ES-I3 (cell line): ENCODE data around the gene STATH.
"Not testable (repeated sequence)": the region's sequence is repeated elsewhere in the genome, so short reads cannot be mapped to it uniquely, and the experiment has no call there.

Experiments
- H3K36me3 ChIP-seq: 2 replicates; pipeline ENCODE4 v1.6.1; 2013; ENCODE audit warnings: mild to moderate bottlenecking, low read length, control low read depth, moderate library complexity; ENCODE audit not compliant: insufficient read depth
- H3K4me1 ChIP-seq: 2 replicates; pipeline ENCODE4 v1.6.1; 2013; ENCODE audit warnings: mild to moderate bottlenecking, control low read depth, low read length; ENCODE audit not compliant: insufficient read depth
- H3K9ac ChIP-seq: 2 replicates; pipeline ENCODE4 v1.6.1; 2013; ENCODE audit warnings: low read depth, mild to moderate bottlenecking, low read length, moderate library complexity
- H3K9me3 ChIP-seq: 2 replicates; pipeline ENCODE4 v1.6.1; 2013; ENCODE audit warnings: mild to moderate bottlenecking, low read length, moderate library complexity; ENCODE audit not compliant: control insufficient read depth, insufficient read depth

STATH gene, protein sequence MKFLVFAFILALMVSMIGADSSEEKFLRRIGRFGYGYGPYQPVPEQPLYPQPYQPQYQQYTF

DNA sequence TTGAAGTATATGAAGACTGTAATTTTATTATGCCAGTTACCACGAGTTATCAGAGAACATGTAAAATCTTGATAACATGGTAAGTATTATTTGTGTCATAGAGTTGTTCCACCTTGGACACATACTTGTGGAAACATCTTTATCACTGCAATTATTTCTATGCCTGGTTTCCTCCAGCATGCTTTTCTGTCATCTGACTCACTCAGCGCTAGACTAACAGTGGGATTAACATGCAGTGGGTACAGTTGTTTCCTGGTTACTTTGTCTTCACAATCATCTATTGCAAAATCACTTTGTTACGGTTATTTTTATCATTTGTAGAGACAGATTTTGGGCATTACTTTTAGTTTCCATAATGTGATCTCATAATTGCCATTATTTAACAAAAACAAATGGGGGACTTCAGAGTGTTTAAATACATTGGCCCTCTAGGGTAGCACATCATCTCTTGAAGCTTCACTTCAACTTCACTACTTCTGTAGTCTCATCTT, at the start of gene STATH:
Gene STATH, plus strand, starts transcription at position 441 of the 491 bp plus-strand sequence. CDS start 2,472 bp downstream, outside the sequence.
- Histone ChIP-seq H3K36me3 (no peaks in the 10 kb centered on the region), H3K9me3 (no peaks in the 10 kb centered on the region), H3K9ac (no peak within 1 kb of the TSS), H3K4me1 (no peaks in the 10 kb centered on the region)

DNA sequence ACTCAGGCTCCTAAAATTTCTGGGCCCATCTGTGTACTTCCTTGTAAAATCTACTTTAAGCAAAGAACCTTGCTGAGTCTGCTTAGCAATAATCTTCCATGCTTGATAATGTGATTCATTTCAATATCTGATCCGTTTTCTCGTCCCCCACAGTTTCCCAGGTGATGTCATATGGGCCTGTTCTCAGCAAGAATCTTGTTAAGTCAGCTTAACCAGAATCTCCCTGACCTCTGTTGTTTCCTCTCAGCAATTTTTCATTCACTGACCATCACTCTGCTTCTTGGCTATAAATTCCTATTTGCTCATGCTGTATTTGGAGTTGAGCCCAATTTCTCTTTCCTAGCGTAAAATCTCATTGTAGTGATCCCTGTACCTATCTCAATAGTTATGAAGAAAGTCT, 44.2 kb upstream of the STATH start:
- Histone ChIP-seq H3K9ac (no peak overlapping the region), H3K36me3 (no peaks in the 10 kb centered on the region), H3K4me1 (no peaks in the 10 kb centered on the region), H3K9me3 (no peaks in the 10 kb centered on the region)

DNA sequence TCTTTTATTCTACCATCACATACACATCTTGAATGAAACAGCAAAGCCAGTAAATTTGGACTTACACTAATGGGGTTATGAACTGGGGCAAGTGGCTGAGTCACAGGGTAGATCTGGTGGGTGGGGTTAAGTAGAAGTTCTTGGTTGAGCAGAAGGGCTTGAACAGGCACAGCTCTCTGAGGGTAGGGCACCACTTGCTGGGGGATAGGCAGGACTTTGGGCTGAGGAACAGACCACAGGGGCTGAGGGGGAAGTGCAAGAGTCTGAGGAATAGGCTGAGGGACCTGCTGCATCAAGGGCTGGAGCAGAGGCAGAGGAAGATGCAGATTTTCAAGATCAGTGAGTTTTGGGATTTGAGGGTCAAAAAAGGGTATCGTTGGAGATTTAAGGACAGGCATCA, 38.6 kb upstream of the STATH start:
- H3K9me3 ChIP-seq: no peaks in the 10 kb centered on the region
- H3K36me3 ChIP-seq: no peaks in the 10 kb centered on the region
- no peaks in the 10 kb centered on the region for H3K4me1 ChIP-seq
- no peak overlapping the region for H3K9ac ChIP-seq

DNA sequence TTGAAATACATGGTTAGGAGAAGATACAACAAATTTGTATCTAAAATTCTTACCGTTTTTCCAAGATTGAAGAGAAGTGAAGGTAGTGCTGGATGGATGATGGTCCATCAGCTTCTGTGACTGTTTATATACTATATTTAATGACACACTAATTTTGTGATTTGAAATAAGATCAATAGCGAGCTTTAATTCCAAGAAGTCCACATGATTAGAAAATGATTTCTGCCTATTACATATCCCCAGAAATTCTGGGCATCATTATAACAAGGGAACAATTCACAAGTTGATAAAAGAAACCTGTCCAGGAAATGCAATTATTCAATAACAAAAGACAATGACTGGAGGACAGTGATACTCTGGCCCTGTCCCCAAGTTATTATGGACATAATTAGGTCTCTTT, 30.1 kb upstream of the STATH start, which contains the start of gene CSN2:
Gene CSN2, minus strand, starts transcription at position 101 of the 400 bp plus-strand sequence. CDS start 4,733 bp downstream, outside the sequence.
- Histone ChIP-seq H3K4me1 (no peaks in the 10 kb centered on the region), H3K36me3 (no peaks in the 10 kb centered on the region), H3K9ac (no peak within 1 kb of the TSS), H3K9me3 (no peaks in the 10 kb centered on the region)

DNA sequence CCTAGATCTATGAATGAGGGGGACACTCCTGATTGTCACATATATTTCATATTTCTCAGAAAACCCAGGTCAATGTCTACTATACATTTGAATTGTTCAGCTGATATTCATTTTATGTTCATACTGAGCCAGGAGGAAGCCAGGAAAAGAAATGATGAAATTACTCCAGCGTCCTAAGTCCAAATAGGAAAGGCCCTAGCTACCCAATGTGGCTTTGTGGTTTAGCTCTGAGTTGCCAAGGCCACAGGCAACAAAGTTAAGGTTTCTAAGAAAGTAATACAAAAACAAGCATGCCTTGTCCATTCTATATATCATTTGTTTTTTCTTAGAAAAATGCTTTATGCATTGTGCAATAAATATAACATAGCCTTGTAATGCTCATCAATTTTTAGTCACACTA, 25.7 kb upstream of the STATH start:
- Histone ChIP-seq H3K4me1 (no peaks in the 10 kb centered on the region), H3K36me3 (no peaks in the 10 kb centered on the region), H3K9me3 (no peaks in the 10 kb centered on the region), H3K9ac (no peak overlapping the region)

DNA sequence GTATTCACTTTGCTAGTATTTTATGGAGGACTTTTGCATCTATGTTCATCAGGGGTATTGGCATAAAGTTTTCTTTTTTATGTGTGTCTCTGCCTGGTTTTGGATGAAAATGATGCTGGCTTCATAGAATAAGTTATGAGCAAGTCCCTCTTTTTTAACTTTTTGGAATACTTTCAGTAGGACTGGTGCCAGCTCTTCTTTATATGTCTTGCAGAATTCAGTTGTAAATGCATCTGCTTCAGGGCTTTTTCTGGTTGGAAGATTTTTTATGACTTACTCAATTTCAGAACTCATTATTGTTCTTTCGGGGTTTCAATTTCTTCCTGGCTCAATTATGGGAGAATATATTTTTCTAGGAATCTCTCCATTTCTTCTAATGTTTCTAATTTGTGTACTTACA, 21.1 kb upstream of the STATH start:
- Histone ChIP-seq H3K36me3 (no peaks in the 10 kb centered on the region), H3K9ac (no peak overlapping the region)

DNA sequence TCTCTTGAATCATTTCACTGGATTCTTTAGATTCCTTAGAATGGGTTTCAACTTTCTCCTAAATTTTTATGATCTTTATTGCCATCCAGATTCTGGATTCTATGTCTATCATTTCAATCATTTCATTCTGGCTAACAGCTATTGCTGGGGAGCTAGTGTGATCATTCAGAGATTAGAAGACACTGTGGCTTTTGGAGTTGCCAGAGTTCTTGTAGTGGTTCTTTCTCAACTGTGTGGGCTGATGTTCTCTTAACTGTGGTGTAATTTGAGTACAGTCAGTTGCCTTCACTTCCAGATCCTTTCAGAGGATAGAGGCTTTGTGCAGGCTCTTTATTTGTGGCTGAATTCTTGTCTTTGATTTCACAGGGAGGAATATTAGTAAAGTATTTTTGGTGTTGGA, 18.2 kb upstream of the STATH start:
- Histone ChIP-seq H3K9ac (no peak overlapping the region), H3K9me3 (no peaks in the 10 kb centered on the region), H3K4me1 (no peaks in the 10 kb centered on the region), H3K36me3 (no peaks in the 10 kb centered on the region)

More for the DNA sequence above, 21.1 kb upstream of the STATH start:
- H3K9me3 ChIP-seq: no peaks in the 10 kb centered on the region
- no peaks in the 10 kb centered on the region for H3K4me1 ChIP-seq

DNA sequence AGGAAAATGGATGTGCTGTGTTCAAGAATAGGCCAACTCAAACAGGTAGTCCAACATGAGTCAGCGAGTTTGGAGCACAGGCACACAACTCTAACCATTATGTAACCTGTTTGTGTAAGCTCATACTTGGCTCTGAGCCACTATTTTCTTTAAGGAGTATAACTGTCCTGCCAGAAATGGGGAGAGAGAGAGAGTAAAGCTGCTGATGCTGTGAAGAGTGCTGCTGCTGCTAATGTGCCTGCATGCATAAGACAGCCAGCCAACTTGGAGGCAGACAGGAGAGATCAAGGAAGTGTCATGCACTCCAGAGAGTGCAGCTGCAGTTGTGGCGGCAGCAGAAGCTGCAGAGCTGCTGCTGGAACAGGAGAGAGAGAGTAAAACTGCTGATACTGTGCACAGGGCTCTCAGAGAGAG, 11.7 kb upstream of the STATH start:
- Histone ChIP-seq H3K9ac (no peak overlapping the region), H3K4me1 (no peaks in the 10 kb centered on the region), H3K9me3 (no peaks in the 10 kb centered on the region), H3K36me3 (no peaks in the 10 kb centered on the region)

DNA sequence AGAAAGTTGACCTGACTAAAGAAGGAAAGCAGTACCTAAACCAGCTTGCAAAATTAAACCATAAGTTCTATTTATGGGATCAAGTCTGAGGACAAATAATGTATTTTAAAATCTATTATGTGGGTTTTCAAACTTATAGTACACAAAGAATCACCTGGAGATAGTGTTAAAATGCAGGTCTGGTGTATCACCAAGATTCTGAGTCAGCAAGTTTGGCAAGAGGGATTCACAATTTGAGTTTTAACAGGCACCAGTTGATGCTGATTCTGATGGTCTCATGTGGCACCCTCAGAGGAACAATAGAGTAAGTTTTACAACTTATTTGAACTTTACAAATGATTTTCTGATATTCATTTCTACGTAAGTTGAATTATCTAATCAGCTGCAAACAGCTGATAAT, 9.1 kb upstream of the STATH start:
- H3K36me3 ChIP-seq: no peaks in the 10 kb centered on the region
- H3K4me1 ChIP-seq: no peaks in the 10 kb centered on the region

DNA sequence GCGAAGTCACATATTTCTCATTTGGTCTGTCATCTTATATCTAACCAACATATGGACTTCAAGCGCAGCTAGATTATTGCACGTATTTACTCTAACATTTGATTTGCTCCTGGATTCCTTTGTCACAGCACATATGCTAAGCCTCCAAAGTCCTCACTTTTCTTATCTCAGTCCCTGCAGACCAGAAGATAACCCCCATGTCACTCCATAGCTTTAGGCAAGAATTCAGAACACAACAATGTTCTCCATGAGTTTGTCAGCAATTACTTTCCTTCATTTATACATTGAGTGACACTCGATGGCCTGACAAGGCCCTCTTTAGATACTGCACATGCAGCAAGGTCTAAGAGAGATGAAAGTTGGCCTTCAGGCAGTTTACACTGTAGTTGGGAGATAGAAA, 4.8 kb upstream of the STATH start:
- H3K9ac ChIP-seq: no peak overlapping the region
- no peaks in the 10 kb centered on the region for H3K4me1 ChIP-seq
- H3K36me3 ChIP-seq: no peaks in the 10 kb centered on the region
- no peaks in the 10 kb centered on the region for H3K9me3 ChIP-seq

More for the DNA sequence above, 9.1 kb upstream of the STATH start:
- H3K9me3 ChIP-seq: no peaks in the 10 kb centered on the region
- no peak overlapping the region for H3K9ac ChIP-seq

DNA sequence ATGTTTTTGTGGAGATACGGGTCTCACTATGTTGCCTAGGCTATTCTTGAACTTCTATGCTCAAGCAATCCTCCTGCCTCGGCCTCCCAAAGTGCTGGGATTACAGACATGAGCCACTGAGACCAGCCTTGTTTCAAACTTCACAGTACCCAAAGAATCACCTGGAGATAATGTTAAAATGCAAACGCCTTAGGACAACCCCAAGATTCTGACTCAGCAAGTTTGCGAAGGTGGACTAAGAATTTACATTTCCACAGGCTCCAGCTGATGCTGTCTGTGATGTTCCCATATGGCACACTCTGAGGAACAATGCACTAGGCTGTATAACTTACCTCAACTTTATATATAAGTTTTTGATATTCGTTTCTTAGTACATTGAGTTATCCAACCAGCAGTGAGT, 984 bp upstream of the STATH start:
- H3K36me3 ChIP-seq: no peaks in the 10 kb centered on the region
- H3K4me1 ChIP-seq: no peaks in the 10 kb centered on the region
- H3K9ac ChIP-seq: no peak overlapping the region
- no peaks in the 10 kb centered on the region for H3K9me3 ChIP-seq

DNA sequence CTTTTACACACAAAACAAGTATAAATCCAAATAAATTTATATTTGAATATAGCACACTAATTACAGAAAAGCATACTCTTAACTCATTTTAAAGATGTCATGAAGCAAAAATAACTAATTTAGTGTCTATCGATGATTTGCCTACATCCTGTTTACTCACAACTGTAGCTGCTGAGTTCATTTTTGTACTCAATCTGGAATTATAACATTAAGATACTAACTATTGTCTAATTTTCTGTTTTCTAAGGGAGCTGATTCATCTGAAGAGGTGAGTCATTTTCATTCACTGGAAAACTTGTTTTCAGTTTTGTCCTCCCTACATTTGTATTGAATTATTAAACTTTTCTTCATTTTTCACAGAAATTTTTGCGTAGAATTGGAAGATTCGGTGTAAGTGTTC, 3.7 kb downstream of the STATH start:
- H3K9me3 ChIP-seq: no peaks in the 10 kb centered on the region
- no peak overlapping the region for H3K9ac ChIP-seq
- no peaks in the 10 kb centered on the region for H3K36me3 ChIP-seq

DNA sequence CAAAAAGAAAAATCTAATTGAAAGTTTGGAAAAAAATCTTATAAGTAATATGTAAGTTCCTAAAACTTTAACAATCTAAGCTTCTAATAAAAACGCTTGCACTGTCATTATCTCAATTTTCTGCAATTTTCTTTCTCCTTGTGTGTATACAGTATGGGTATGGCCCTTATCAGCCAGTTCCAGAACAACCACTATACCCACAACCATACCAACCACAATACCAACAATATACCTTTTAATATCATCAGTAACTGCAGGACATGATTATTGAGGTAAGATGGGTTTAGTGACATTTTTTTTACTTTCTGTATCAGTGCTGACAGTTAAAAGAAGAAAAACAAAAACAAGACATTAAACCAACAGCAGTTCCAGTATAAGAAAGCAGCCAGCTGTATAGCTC, 4.9 kb downstream of the STATH start:
- H3K36me3 ChIP-seq: no peaks in the 10 kb centered on the region
- no peaks in the 10 kb centered on the region for H3K9me3 ChIP-seq
- no peaks in the 10 kb centered on the region for H3K4me1 ChIP-seq
- no peak overlapping the region for H3K9ac ChIP-seq

More for the DNA sequence above, 3.7 kb downstream of the STATH start:
- H3K4me1 ChIP-seq: no peaks in the 10 kb centered on the region

DNA sequence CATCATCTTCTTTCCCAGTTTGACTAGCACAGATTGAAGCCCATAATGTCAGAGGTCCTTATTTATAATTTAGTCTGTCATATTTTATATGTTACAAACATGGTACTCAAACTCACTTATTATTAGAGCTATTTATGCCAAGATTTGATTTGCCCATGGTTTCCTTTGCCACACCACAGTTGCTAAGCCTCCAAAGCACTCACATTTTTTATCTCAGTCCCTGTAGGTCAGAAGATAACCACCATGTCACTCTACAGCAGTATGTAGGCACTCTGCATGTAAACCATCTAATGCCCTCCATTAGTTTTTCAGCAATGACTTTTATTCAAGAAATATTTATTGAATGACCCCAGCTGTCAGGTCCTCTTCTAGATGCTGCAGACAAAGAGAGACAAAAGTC, 6.7 kb downstream of the STATH start:
- no peaks in the 10 kb centered on the region for H3K36me3 ChIP-seq
- no peaks in the 10 kb centered on the region for H3K9me3 ChIP-seq
- no peak overlapping the region for H3K9ac ChIP-seq
- no peaks in the 10 kb centered on the region for H3K4me1 ChIP-seq

DNA sequence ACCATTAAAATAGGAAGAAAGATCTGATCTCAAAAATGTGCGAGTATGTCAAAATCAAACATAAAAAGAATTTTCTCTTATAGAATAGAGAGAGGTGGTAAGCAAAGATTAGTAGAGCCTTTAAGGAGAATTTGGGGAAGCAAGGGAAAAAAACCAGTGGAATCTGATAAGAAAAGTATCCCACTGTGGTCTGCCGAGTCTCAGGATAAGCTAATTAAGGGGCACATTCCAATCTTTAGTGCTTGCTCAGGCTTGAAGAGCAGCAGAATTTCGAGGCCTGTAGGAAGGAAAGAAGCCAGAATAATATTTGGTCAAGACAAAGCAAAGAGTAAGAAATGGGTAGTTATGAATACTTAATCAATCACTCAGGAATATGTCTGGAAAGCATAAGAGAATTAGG, 13.0 kb downstream of the STATH start:
- no peaks in the 10 kb centered on the region for H3K36me3 ChIP-seq
- H3K9ac ChIP-seq: no peak overlapping the region
- H3K4me1 ChIP-seq: no peaks in the 10 kb centered on the region
- H3K9me3 ChIP-seq: no peaks in the 10 kb centered on the region

DNA sequence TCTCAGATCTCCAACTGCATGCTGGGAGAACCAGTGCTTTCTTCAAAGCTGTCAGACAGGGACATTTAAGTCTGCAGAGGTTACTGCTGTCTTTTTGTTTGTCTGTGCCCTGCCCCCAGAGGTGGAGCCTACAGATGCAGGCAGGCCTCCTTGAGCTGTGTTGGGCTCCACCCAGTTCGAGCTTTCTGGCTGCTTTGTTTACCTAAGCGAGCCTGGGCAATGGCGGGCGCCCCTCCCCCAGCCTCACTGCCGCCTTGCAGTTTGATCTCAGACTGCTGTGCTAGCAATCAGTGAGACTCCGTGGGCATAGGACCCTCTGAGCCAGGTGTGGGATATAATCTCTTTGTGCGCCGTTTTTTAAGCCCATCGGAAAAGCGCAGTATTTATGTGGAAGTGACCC, 23.2 kb downstream of the STATH start:
- H3K36me3 ChIP-seq, H3K4me1 ChIP-seq, H3K9me3 ChIP-seq: not testable (repeated sequence)
- H3K9ac ChIP-seq: peak overlapping the region; percentile 47; the same call in 1 of the 2 replicates
